Neural progenitor cell (in vitro differentiated cells): ENCODE measurements around the gene KANSL3.

Source experiments
- EZH2 ChIP-seq: fragments of 200-600 bp; sonication (generic); IDR thresholded peaks from 2 replicates; pipeline ENCODE4 v1.6.1; 2017; ENCODE audit warnings: antibody characterized with exemption, mild to moderate bottlenecking, moderate library complexity
- EZH2phosphoT487 ChIP-seq: fragments of 200-600 bp; sonication (generic); IDR thresholded peaks from 2 replicates; pipeline ENCODE4 v1.6.1; 2017; ENCODE audit warnings: antibody characterized with exemption
- TF ChIP-seq, protein P1 (sequence below): fragments of 200-600 bp; sonication (generic); IDR thresholded peaks from 2 replicates; pipeline ENCODE4 v1.5.1; 2017; ENCODE audit warnings: antibody characterized with exemption, mild to moderate bottlenecking

- TF ChIP-seq, protein P1, sequence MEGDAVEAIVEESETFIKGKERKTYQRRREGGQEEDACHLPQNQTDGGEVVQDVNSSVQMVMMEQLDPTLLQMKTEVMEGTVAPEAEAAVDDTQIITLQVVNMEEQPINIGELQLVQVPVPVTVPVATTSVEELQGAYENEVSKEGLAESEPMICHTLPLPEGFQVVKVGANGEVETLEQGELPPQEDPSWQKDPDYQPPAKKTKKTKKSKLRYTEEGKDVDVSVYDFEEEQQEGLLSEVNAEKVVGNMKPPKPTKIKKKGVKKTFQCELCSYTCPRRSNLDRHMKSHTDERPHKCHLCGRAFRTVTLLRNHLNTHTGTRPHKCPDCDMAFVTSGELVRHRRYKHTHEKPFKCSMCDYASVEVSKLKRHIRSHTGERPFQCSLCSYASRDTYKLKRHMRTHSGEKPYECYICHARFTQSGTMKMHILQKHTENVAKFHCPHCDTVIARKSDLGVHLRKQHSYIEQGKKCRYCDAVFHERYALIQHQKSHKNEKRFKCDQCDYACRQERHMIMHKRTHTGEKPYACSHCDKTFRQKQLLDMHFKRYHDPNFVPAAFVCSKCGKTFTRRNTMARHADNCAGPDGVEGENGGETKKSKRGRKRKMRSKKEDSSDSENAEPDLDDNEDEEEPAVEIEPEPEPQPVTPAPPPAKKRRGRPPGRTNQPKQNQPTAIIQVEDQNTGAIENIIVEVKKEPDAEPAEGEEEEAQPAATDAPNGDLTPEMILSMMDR = no peak
- TF ChIP-seq EZH2 (no peak), EZH2phosphoT487 (no peak)
Measured at GRCh38 chr2:96618596-96619283, 19.4 kb downstream of the KANSL3 start.
